ENCODE measurements around the gene HMGB3. TPM values are rescaled to one million over a fixed set of nuclear protein-coding genes. Genes with fewer than 3 reads are reported as not detected.

HMGB3 gene
- total RNA-seq, 1 experiment from 2014 or later = 251 TPM

DNA sequence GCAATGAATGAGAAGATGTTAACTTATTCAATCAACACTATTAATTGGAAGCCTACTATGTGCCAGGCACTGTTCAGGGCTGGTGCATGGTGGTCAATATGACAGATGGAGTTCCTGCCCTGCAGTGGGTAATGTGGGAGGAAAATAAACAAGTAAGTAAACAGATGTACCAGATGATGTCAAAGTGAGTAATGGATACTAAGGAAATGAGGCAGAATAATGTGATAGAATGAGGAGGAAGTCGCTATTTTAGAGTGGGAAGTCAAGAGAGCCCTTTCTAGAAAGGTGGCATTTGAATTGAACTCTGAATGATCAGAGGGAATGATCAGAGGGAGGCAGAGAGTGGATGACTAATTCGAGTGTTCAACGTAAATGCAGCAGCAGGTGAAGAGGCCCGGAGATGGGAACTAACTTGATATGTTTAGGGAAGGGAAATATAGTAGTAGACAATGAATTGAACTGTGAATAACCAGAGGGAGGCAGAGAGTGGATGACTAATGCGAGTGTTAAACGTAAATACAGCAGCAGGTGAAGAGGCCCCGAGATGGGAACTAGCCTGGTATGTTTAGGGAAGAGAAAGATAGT, 48.3 kb downstream of the HMGB3 start:
- in situ Hi-C loops (cut with HindIII; ENCODE audit: low pct_unique_long_range_greater_than_20kb, low sequenced_read_pairs) (no loop called here), intact Hi-C loops (cut with micrococcal nuclease; ENCODE audit: unreplicated experiment) (no loop called here)
- no peaks in the 10 kb centered on the region for H3K4me1 ChIP-seq (ENCODE audit: control insufficient read depth, insufficient read depth, low read length)
- no peak overlapping the region for H3K27ac ChIP-seq (ENCODE audit: low read length)
- BruUV-seq (replicated peaks) = no TSS peak
- no peaks in the 10 kb centered on the region for H3K27me3 ChIP-seq (ENCODE audit: control insufficient read depth, insufficient read depth, low read length)
- H3K9me3 ChIP-seq (ENCODE audit: control insufficient read depth, insufficient read depth, low read depth, low read length) = no peaks in the 10 kb centered on the region
- DNase-seq (ENCODE audit: low read depth, low spot score) (no peak), ATAC-seq (no peak)
- TF ChIP-seq, protein P1, sequence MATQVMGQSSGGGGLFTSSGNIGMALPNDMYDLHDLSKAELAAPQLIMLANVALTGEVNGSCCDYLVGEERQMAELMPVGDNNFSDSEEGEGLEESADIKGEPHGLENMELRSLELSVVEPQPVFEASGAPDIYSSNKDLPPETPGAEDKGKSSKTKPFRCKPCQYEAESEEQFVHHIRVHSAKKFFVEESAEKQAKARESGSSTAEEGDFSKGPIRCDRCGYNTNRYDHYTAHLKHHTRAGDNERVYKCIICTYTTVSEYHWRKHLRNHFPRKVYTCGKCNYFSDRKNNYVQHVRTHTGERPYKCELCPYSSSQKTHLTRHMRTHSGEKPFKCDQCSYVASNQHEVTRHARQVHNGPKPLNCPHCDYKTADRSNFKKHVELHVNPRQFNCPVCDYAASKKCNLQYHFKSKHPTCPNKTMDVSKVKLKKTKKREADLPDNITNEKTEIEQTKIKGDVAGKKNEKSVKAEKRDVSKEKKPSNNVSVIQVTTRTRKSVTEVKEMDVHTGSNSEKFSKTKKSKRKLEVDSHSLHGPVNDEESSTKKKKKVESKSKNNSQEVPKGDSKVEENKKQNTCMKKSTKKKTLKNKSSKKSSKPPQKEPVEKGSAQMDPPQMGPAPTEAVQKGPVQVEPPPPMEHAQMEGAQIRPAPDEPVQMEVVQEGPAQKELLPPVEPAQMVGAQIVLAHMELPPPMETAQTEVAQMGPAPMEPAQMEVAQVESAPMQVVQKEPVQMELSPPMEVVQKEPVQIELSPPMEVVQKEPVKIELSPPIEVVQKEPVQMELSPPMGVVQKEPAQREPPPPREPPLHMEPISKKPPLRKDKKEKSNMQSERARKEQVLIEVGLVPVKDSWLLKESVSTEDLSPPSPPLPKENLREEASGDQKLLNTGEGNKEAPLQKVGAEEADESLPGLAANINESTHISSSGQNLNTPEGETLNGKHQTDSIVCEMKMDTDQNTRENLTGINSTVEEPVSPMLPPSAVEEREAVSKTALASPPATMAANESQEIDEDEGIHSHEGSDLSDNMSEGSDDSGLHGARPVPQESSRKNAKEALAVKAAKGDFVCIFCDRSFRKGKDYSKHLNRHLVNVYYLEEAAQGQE (IDR thresholded peaks at IDR 0.05; ENCODE audit: insufficient read depth in 1 of 2, low read depth in 2 of 2, low read length in 1 of 2) = no peak
- no peak overlapping the region for H3K4me3 ChIP-seq (ENCODE audit: low read depth in 2 of 2, low read length in 2 of 2)
- CTCF ChIA-PET = no interaction called here
- H3K36me3 ChIP-seq (ENCODE audit: control insufficient read depth, insufficient read depth, low read length) = no peaks in the 10 kb centered on the region
- POLR2A ChIA-PET = no interaction called here

DNA sequence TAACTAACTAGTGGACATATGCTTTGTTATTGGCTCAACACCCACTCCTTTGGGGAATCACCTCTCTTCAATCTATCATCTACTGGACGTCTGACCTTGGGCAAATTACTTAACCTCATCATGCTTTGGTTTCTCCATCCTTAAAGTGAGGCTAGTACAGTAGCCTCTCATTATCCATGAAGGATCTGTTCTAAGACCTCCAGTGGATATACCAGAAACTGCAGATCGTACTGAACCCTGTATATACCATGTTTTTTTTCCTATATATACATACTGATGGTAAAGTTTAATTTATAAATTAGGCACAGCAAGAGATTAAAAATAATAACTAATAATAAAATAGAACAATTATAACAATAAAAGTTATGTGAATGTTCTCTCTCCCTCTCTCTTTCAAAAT, 56.2 kb downstream of the HMGB3 start:
- TF ChIP-seq, protein P1 (IDR thresholded peaks at IDR 0.05; ENCODE audit: insufficient read depth in 1 of 2, low read depth in 2 of 2, low read length in 1 of 2) = no peak
- TF ChIP-seq TCF7L2 (IDR thresholded peaks at IDR 0.05; ENCODE audit: low read depth, low read length) (no peak), POLR2AphosphoS5 (IDR thresholded peaks at IDR 0.05; ENCODE audit: low read depth, low read length) (no peak), SIN3A (IDR thresholded peaks at IDR 0.05; ENCODE audit: borderline replicate concordance, insufficient read depth, low read depth, low read length) (no peak)
- TF ChIP-seq, protein P2, sequence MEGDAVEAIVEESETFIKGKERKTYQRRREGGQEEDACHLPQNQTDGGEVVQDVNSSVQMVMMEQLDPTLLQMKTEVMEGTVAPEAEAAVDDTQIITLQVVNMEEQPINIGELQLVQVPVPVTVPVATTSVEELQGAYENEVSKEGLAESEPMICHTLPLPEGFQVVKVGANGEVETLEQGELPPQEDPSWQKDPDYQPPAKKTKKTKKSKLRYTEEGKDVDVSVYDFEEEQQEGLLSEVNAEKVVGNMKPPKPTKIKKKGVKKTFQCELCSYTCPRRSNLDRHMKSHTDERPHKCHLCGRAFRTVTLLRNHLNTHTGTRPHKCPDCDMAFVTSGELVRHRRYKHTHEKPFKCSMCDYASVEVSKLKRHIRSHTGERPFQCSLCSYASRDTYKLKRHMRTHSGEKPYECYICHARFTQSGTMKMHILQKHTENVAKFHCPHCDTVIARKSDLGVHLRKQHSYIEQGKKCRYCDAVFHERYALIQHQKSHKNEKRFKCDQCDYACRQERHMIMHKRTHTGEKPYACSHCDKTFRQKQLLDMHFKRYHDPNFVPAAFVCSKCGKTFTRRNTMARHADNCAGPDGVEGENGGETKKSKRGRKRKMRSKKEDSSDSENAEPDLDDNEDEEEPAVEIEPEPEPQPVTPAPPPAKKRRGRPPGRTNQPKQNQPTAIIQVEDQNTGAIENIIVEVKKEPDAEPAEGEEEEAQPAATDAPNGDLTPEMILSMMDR (IDR thresholded peaks at IDR 0.05) = peak; percentile 7; the same call in 1 of the 2 replicates
- H3K4me1 ChIP-seq (ENCODE audit: control insufficient read depth, insufficient read depth, low read length) = no peaks in the 10 kb centered on the region
- in situ Hi-C loops (cut with HindIII; ENCODE audit: low pct_unique_long_range_greater_than_20kb, low sequenced_read_pairs) (no loop called here), intact Hi-C loops (cut with micrococcal nuclease; ENCODE audit: unreplicated experiment) (no loop called here)
- H3K27ac ChIP-seq (ENCODE audit: low read length) = no peak overlapping the region
- H3K36me3 ChIP-seq (ENCODE audit: control insufficient read depth, insufficient read depth, low read length) = no peaks in the 10 kb centered on the region
- H3K9me3 ChIP-seq (ENCODE audit: control insufficient read depth, insufficient read depth, low read depth, low read length) = no peaks in the 10 kb centered on the region
- ATAC-seq (no peak; the same call in 1 of the 2 replicates), DNase-seq (ENCODE audit: low read depth, low spot score) (no peak)
- ChIA-PET POLR2A (no interaction called here), CTCF (no interaction called here)
- no peak overlapping the region for H3K4me3 ChIP-seq (ENCODE audit: low read depth in 2 of 2, low read length in 2 of 2)
- BruUV-seq (replicated peaks) = no TSS peak
- H3K27me3 ChIP-seq (ENCODE audit: control insufficient read depth, insufficient read depth, low read length) = no peaks in the 10 kb centered on the region

Other genes with a start within 250 kb of the HMGB3 start
- 156 TPM for gene CD99L2, start 84.7 kb upstream of the HMGB3 start, total RNA-seq (2021; ENCODE audit: unreplicated experiment)
- 0.26 TPM for gene GPR50, start 193.2 kb downstream of the HMGB3 start, total RNA-seq (2021; ENCODE audit: unreplicated experiment)